T-helper 2 cell treated with Interferon-gamma antibody and Interleukin-4, amounts not matched to agents 100 ng/mL and 5 ng/mL, for 36 hours (primary cell): ENCODE data around the gene MT1HL1. TPM values are rescaled to one million over a fixed set of nuclear protein-coding genes. Genes with fewer than 3 reads are reported as not detected.
"Not testable (repeated sequence)": the region's sequence is repeated elsewhere in the genome, so short reads cannot be mapped to it uniquely, and the experiment has no call there.

Source experiments
- intact Hi-C: fragments of 100-400 bp; cut with micrococcal nuclease; formaldehyde crosslinking; loops from one replicate; pipeline ENCODE4 v1.15.1; 2023
- total RNA-seq: library from RNA; stranded (reverse); gene quantifications from 2 replicates; pipeline ENCODE4 v1.2.3, GENCODE V29; 2022

The MT1HL1 gene
- total RNA-seq, 1 donor from 2014 or later = not detected

GRCh38 chr1:236979149-236979900 lies 24.9 kb downstream of the MT1HL1 start:
- intact Hi-C loops = no loop called here

- intact Hi-C loops = no loop called here
Observed at GRCh38 chr1:236978740-236979139, 25.5 kb downstream of the MT1HL1 start.

- intact Hi-C loops = no loop called here
Observed at GRCh38 chr1:236975461-236975860, 28.8 kb downstream of the MT1HL1 start.

GRCh38 chr1:236974025-236974424 lies 30.2 kb downstream of the MT1HL1 start:
- intact Hi-C loops = not testable (repeated sequence)

- intact Hi-C loops = no loop called here
Observed at GRCh38 chr1:236966636-236967035, 37.6 kb downstream of the MT1HL1 start.

GRCh38 chr1:236963920-236964319 lies 40.3 kb downstream of the MT1HL1 start:
- intact Hi-C loops = no loop called here

- intact Hi-C loops = no loop called here
Observed at GRCh38 chr1:236959112-236959511, 45.1 kb downstream of the MT1HL1 start.

GRCh38 chr1:236957235-236957634 lies 47.0 kb downstream of the MT1HL1 start:
- intact Hi-C loops = no loop called here

Other genes with a start within 250 kb of the MT1HL1 start
- 39.9 and 40.6 TPM in 2 replicates for gene MTR, start 209.1 kb downstream of the MT1HL1 start, total RNA-seq
- 0.39 and 0.45 TPM in 2 replicates for gene RYR2, start 37.7 kb upstream of the MT1HL1 start, total RNA-seq